Activated T-cell treated with anti-CD3 and anti-CD28 coated beads, Interleukin-2, amount 50 U/mL, for 4 hours (primary cell): ENCODE results near the gene TRIM23. TPM values are rescaled to one million over a fixed set of nuclear protein-coding genes. Genes with fewer than 3 reads are reported as not detected.
"Not testable (repeated sequence)": the region's sequence is repeated elsewhere in the genome, so short reads cannot be mapped to it uniquely, and the experiment has no call there.

ENCODE experiments used
- ATAC-seq, 2 donors: fragments of 200-7000 bp; cut with Tn5 transposase; one replicate each; pipeline ENCODE4 v1.10.0; 2021
- DNase-seq: peaks from one replicate; pipeline ENCODE4 v3.0.0-alpha.2; 2020
- H3K27me3 Mint-ChIP-seq: one replicate; pipeline ENCODE4 v1.8.0; 2021; ENCODE audit warnings: low read depth, mixed read lengths
- H3K36me3 Mint-ChIP-seq: one replicate; pipeline ENCODE4 v1.8.0; 2022; ENCODE audit warnings: mixed read lengths; ENCODE audit not compliant: insufficient read depth
- H3K4me1 Mint-ChIP-seq: one replicate; pipeline ENCODE4 v1.8.0; 2021; ENCODE audit warnings: low read depth, mixed read lengths
- H3K4me3 Mint-ChIP-seq: one replicate; pipeline ENCODE4 v1.8.0; 2021; ENCODE audit warnings: mild to moderate bottlenecking, moderate library complexity, mixed read lengths
- H3K9me3 Mint-ChIP-seq: one replicate; pipeline ENCODE4 v1.8.0; 2021; ENCODE audit warnings: mixed read lengths
- total RNA-seq, 3 donors: library from RNA; stranded (reverse); gene quantifications; one replicate each; pipeline ENCODE4 v1.2.1, GENCODE V29; 2021

Gene TRIM23
- total RNA-seq, 3 donors from 2014 or later, result 5.0 to 6.3 (median 5.5) TPM

- Mint-ChIP-seq H3K9me3 (no peaks in the 10 kb centered on the region), H3K36me3 (peaks cover 5% of the 10 kb centered on the region), H3K27me3 (no peaks in the 10 kb centered on the region), H3K4me3 (no peak overlapping the region), H3K4me1 (peaks cover 28% of the 10 kb centered on the region)
- ATAC-seq (no peak), DNase-seq (no peak)
These were observed 4.1 kb downstream of the TRIM23 start for GRCh38 chr5:65620021-65620420.

- no peaks in the 10 kb centered on the region for H3K27me3 Mint-ChIP-seq
These were observed 11.7 kb downstream of the TRIM23 start for GRCh38 chr5:65612298-65612907.

GRCh38 chr5:65611524-65611923 is 12.6 kb downstream of the TRIM23 start:
- ATAC-seq, result no peak

More at GRCh38 chr5:65612298-65612907, 11.7 kb downstream of the TRIM23 start:
- ATAC-seq (no peak), DNase-seq (no peak)
- Mint-ChIP-seq H3K4me3 (no peak overlapping the region), H3K4me1 (no peaks in the 10 kb centered on the region), H3K9me3 (no peaks in the 10 kb centered on the region), H3K36me3 (peaks cover 46% of the 10 kb centered on the region)

DNA sequence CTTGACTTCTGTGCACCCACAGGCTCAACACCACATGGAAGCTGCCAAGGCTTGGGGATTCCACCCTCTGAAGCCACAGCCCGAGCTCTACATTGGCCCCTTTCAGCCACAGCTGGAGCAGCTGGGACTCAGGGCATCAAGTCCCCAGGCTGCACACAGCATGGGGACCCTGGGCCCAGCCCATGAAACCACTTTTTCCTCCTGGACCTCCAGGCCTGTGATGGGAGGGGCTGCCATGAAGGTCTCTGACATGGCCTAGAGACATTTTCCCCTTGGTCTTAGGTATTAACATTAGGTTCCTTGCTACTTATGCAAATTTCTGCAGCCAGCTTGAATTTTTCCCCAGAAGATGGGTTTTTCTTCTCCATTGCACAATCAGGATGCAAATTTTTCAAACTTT is 22.4 kb downstream of the TRIM23 start:
- not testable (repeated sequence) for H3K4me1 Mint-ChIP-seq, H3K27me3 Mint-ChIP-seq, ATAC-seq, H3K4me3 Mint-ChIP-seq, H3K9me3 Mint-ChIP-seq, DNase-seq
- H3K36me3 Mint-ChIP-seq, result peaks cover 63% of the 10 kb centered on the region

More at GRCh38 chr5:65611524-65611923, 12.6 kb downstream of the TRIM23 start:
- Mint-ChIP-seq H3K4me3 (no peak overlapping the region), H3K27me3 (no peaks in the 10 kb centered on the region), H3K9me3 (no peaks in the 10 kb centered on the region), H3K4me1 (no peaks in the 10 kb centered on the region), H3K36me3 (peaks cover 52% of the 10 kb centered on the region)
- DNase-seq, result no peak

DNA sequence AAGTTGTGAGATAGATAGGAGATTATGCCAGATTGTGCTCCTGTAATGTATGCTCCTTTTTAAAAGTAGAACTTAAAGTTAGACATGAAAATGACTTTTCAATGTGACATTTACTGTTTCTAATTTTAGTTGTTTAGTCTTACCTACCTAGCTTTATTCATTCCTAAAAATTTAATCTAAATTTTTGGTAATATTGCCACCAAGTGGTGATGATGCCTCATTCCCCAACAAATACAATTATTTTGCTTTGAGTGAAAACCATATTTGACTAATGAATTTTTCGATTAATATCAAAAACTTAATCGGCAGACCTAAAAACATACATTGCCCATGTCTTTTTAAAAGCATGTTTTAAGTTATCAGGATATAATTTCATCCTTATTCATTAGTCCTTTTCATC is 35.4 kb downstream of the TRIM23 start:
- no peaks in the 10 kb centered on the region for H3K27me3 Mint-ChIP-seq
- H3K36me3 Mint-ChIP-seq, result peaks cover 35% of the 10 kb centered on the region
- DNase-seq (no peak), ATAC-seq (no peak)
- H3K9me3 Mint-ChIP-seq, result no peaks in the 10 kb centered on the region
- no peaks in the 10 kb centered on the region for H3K4me1 Mint-ChIP-seq
- H3K4me3 Mint-ChIP-seq, result no peak overlapping the region

DNA sequence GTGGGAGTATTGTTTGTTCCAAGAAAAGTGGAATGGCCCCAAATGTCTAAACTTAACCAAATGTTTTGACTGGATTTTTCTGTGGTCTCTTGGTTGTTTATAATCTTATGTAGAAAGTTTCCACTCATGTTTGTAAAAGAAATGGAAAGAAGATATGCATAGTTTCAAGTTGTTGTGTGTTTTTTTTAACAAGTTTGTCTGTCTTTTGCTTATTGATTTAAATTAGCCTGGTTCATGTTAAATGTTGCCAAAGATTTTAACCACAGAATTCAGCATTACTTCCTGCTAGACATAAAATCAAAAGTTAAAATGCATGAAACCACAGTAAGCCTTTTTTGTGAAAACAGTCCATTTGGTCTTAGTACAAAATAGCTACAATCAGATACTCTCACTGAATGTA is 47.0 kb downstream of the TRIM23 start:
- no peak overlapping the region for H3K4me3 Mint-ChIP-seq
- no peak for ATAC-seq
- peaks cover 19% of the 10 kb centered on the region for H3K4me1 Mint-ChIP-seq
- H3K9me3 Mint-ChIP-seq, result no peaks in the 10 kb centered on the region
- H3K36me3 Mint-ChIP-seq, result peaks cover 38% of the 10 kb centered on the region
- no peak for DNase-seq
- H3K27me3 Mint-ChIP-seq, result no peaks in the 10 kb centered on the region

GRCh38 chr5:65570598-65571226 is 53.4 kb downstream of the TRIM23 start:
- no peak for DNase-seq
- Mint-ChIP-seq H3K27me3 (no peaks in the 10 kb centered on the region), H3K4me1 (peaks cover 31% of the 10 kb centered on the region), H3K9me3 (no peaks in the 10 kb centered on the region), H3K4me3 (no peak overlapping the region), H3K36me3 (peaks cover 22% of the 10 kb centered on the region)
- no peak for ATAC-seq

- H3K36me3 Mint-ChIP-seq, result peaks cover 5% of the 10 kb centered on the region
- ATAC-seq, result no peak
These were observed 57.6 kb downstream of the TRIM23 start for GRCh38 chr5:65566505-65566904.

GRCh38 chr5:65563777-65564176 is 60.4 kb downstream of the TRIM23 start:
- Mint-ChIP-seq H3K36me3 (peaks cover 9% of the 10 kb centered on the region), H3K4me1 (peaks cover 46% of the 10 kb centered on the region), H3K4me3 (peak overlapping the region; percentile 98), H3K9me3 (no peaks in the 10 kb centered on the region), H3K27me3 (no peaks in the 10 kb centered on the region)
- ATAC-seq, result no peak
- no peak for DNase-seq

More at GRCh38 chr5:65566505-65566904, 57.6 kb downstream of the TRIM23 start:
- no peaks in the 10 kb centered on the region for H3K27me3 Mint-ChIP-seq
- no peak overlapping the region for H3K4me3 Mint-ChIP-seq
- no peak for DNase-seq
- H3K9me3 Mint-ChIP-seq, result no peaks in the 10 kb centered on the region
- H3K4me1 Mint-ChIP-seq, result peaks cover 48% of the 10 kb centered on the region

- no peaks in the 10 kb centered on the region for H3K27me3 Mint-ChIP-seq
- ATAC-seq, result peak; percentile 99
- H3K4me3 Mint-ChIP-seq, result peak within 1 kb of the TSS; percentile 98
- H3K4me1 Mint-ChIP-seq, result peaks cover 44% of the 10 kb centered on the region
- H3K36me3 Mint-ChIP-seq, result peaks cover 14% of the 10 kb centered on the region
- DNase-seq, result peak; percentile 90
- no peaks in the 10 kb centered on the region for H3K9me3 Mint-ChIP-seq
These were observed 61.1 kb downstream of the TRIM23 start, which contains the start of the genes CENPK and PPWD1 for GRCh38 chr5:65562731-65563701. TSS of gene CENPK (minus strand) at chr5:65563168. CDS start at chr5:65554907, 8,261 bp downstream. TSS of gene PPWD1 (plus strand) at chr5:65563296. CDS start at chr5:65563311, 15 bp downstream.

- no peak for DNase-seq
- peaks cover 3% of the 10 kb centered on the region for H3K4me1 Mint-ChIP-seq
- no peak overlapping the region for H3K4me3 Mint-ChIP-seq
- peaks cover 38% of the 10 kb centered on the region for H3K36me3 Mint-ChIP-seq
- H3K9me3 Mint-ChIP-seq, result no peaks in the 10 kb centered on the region
- no peaks in the 10 kb centered on the region for H3K27me3 Mint-ChIP-seq
- ATAC-seq, result no peak
These were observed 67.4 kb downstream of the TRIM23 start for GRCh38 chr5:65556718-65557117.

GRCh38 chr5:65556181-65556580 is 68.0 kb downstream of the TRIM23 start:
- Mint-ChIP-seq H3K9me3 (no peaks in the 10 kb centered on the region), H3K4me3 (no peak overlapping the region), H3K4me1 (peaks cover 2% of the 10 kb centered on the region), H3K36me3 (peaks cover 38% of the 10 kb centered on the region), H3K27me3 (no peaks in the 10 kb centered on the region)
- ATAC-seq, result no peak
- DNase-seq, result no peak

GRCh38 chr5:65555287-65555686 is 68.8 kb downstream of the TRIM23 start:
- no peak for DNase-seq
- H3K4me3 Mint-ChIP-seq, result no peak overlapping the region
- ATAC-seq, result no peak
- peaks cover 43% of the 10 kb centered on the region for H3K36me3 Mint-ChIP-seq
- H3K9me3 Mint-ChIP-seq, result no peaks in the 10 kb centered on the region
- H3K27me3 Mint-ChIP-seq, result no peaks in the 10 kb centered on the region
- peaks cover 2% of the 10 kb centered on the region for H3K4me1 Mint-ChIP-seq

DNA sequence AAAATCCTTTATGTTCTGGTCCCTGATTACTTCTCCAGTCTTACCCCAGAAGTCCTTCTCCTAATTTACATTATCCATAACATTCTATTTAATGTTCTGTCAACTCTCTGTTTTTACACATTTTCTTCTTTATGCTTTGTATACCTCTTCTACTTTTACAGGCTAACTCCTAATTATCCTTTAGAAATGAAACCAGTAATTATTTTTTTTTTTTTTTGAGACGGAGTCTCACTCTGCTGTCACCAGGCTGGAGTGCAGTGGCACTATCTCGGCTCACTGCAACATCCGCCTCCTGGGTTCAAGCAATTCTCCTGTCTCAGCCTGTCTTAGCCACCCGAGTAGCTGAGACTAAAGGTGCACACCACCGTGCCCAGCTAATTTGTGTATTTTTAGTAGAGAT is 70.2 kb downstream of the TRIM23 start:
- no peak for DNase-seq
- Mint-ChIP-seq H3K27me3 (no peaks in the 10 kb centered on the region), H3K36me3 (peaks cover 41% of the 10 kb centered on the region), H3K9me3 (no peaks in the 10 kb centered on the region), H3K4me3 (no peak overlapping the region), H3K4me1 (peaks cover 2% of the 10 kb centered on the region)
- ATAC-seq, result no peak
